Cardiac fibroblast (primary cell): ENCODE data around the gene PDXP.
A peak's percentile ranks its signal among the peaks of the same experiment; 100 is the strongest.

Source experiments
- DNase-seq, 2 donors: peaks; one replicate each; pipeline versions ENCODE4 v3.0.0 to v3.0.0-alpha.2; 2010; ENCODE audit warnings: low read depth in 2 of 2
- H3K4me3 ChIP-seq, 2 donors: replicated peaks in 1 of 2; 1 replicate in 1 of 2; 2 replicates in 1 of 2; pipeline ENCODE4 v1.5.1; 2011; ENCODE audit warnings: low read depth in 2 of 2, low read length in 2 of 2, mild to moderate bottlenecking in 2 of 2, moderate library complexity in 1 of 2
- TF ChIP-seq, protein P1 (sequence below): IDR thresholded peaks from one replicate; pipeline ENCODE4 v1.5.1; 2011; ENCODE audit warnings: low read depth, mild to moderate bottlenecking, low read length, inconsistent platforms

Gene PDXP

DNA sequence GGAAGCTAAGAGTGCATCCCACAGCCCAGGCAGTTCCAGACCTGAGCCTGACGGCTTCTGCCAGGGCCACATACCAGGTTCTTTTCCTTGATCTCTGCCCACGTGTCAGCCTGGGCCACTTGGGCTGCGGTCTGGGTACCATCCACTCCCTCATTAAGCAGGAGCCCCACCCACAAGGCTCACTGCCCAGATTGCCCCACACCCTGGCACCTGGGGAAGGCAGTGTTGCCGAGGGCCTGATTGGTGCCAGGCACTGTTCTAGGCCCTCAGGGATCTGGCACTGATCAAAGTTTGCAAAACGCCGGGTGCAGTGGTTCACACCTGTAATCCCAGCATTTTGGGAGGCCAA is 34.5 kb upstream of the PDXP start:
- DNase-seq = no peak
- no peak overlapping the region for H3K4me3 ChIP-seq
- TF ChIP-seq, protein P1, sequence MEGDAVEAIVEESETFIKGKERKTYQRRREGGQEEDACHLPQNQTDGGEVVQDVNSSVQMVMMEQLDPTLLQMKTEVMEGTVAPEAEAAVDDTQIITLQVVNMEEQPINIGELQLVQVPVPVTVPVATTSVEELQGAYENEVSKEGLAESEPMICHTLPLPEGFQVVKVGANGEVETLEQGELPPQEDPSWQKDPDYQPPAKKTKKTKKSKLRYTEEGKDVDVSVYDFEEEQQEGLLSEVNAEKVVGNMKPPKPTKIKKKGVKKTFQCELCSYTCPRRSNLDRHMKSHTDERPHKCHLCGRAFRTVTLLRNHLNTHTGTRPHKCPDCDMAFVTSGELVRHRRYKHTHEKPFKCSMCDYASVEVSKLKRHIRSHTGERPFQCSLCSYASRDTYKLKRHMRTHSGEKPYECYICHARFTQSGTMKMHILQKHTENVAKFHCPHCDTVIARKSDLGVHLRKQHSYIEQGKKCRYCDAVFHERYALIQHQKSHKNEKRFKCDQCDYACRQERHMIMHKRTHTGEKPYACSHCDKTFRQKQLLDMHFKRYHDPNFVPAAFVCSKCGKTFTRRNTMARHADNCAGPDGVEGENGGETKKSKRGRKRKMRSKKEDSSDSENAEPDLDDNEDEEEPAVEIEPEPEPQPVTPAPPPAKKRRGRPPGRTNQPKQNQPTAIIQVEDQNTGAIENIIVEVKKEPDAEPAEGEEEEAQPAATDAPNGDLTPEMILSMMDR = no peak

DNA sequence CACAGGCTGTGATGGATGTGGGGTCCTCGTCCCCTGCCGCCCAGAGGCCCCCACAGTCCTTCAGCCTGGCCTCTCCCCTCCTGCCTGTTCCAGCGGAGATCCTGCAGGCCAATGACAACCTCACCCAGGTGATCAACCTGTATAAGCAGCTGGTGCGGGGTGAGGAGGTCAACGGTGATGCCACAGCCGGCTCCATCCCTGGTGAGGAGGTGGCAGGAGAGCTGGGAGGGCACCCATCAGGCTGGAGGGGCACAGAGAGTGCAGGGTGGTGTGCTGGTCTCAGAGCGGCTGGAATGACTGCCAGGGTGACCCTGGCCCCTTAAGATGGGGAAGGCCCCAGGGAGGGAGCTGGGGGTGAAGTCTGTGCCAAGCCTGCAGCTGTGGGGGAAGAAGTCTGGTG is 33.6 kb upstream of the PDXP start:
- DNase-seq = no peak
- H3K4me3 ChIP-seq = no peak overlapping the region

DNA sequence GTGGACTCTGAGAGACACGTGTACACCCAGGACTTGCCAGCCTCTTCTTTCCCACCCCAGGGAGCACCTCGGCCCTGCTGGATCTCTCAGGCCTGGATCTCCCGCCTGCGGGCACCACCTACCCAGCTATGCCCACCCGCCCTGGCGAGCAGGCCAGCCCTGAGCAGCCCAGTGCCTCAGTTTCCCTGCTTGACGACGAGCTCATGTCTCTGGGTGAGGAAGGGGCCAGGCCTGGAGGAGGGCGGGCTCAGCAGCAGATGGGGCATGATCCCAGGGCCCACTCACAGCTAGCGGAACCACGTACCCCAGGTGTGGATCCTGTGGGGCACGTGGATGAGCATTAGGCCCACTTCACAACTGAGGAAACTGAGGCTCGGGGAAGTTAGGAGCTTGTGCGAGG is 32.8 kb upstream of the PDXP start:
- TF ChIP-seq, protein P1 = no peak
- no peak for DNase-seq
- H3K4me3 ChIP-seq = no peak overlapping the region

More for the DNA sequence above, 33.6 kb upstream of the PDXP start:
- TF ChIP-seq, protein P1 = no peak

DNA sequence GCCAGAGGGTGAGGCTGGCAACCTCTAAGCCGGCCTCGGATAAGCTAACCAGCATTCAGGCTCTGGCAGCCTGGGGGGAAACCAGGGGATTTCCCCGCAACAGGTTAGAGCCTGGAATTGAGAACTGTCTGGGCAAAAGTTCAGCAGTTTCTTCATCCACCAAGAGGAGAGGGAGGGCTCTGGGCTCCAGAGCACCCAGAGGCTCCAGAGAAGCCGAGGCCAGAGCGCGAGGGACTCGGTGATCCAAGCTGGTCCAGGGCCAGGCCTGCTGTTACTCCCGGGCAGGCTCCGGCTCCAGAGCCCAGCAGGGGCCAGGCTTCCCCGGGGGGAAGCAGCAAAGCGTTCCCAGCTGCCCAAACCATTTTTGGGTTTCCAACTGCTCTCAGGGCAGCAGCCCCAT is 32.4 kb upstream of the PDXP start:
- H3K4me3 ChIP-seq = no peak overlapping the region
- peak; percentile 54 to 79 for DNase-seq
- TF ChIP-seq, protein P1 = no peak

DNA sequence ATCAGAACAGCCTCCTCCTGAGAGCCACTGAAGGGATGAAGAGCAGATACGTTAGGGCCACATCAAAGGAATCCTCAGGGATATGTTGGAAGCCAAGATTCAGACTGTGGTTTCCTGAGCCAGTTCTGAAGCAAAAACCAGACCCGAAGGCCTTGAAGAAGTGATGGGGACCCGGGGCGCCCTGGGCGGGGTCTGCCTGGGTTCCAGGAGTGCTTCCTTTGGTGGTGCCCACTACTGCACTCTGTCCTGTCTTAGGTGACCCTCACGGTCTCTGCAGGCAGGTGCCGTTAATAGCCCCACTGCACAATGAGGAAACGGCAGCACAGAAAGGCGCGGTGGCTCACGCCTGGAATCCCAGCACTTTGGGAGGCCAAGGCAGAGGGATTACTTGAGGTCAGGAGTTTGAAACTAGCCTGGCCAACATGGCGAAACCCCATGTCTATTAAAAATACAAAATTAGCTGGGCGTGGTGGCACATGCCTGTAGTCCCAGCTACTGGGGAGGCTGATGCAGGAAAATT is 31.9 kb upstream of the PDXP start:
- no peak overlapping the region for H3K4me3 ChIP-seq
- no peak for DNase-seq
- TF ChIP-seq, protein P1 = no peak

DNA sequence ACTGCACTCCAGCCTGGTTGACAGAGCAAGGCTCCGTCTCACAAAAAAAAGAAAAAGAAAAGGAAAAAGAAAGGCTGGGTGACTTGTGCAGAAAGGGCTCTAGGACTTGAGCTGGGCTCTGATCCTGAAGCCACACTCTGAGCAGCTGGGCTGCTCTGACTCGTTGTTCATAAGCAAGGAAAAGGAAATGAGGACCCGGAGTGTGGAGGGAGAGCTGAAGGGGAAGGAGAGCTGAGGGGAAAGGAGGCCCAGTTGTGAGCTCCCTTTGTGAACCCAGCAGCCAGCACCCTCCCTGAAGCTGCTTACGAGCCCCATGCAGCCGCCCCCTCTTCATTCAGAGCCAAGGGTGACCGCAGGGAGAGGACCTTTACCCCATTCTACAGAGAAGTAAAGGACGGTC is 31.4 kb upstream of the PDXP start:
- TF ChIP-seq, protein P1 = no peak
- DNase-seq = no peak
- H3K4me3 ChIP-seq = no peak overlapping the region

DNA sequence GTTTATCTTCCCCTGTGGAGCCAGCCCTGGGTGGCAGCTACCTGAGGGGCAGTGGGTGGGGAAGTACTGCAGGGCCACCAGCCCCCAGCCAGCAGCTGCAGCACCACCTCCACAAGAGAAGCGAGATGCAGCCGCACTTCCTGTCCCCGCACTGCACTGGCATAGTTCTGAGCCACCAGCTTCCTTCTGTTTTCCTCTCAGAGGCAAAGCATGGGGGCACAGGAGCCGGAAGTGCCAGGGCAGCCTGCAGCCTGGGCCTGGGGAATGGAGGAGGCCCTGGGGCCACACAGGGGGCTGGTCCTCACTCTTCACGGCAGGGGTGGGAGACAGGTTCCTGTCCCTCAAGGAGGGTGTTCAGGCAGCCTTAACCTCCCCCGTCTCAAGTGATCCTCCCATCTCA is 31.0 kb upstream of the PDXP start:
- TF ChIP-seq, protein P1 = no peak
- H3K4me3 ChIP-seq = no peak overlapping the region
- no peak for DNase-seq
